H9 (cell line): ENCODE measurements around the gene FOSL2. TPM values are rescaled to one million over a fixed set of nuclear protein-coding genes. Genes with fewer than 3 reads are reported as not detected.

Experiments
- DNase-seq: peaks from one replicate; pipeline ENCODE4 v3.0.0-alpha.2; 2017
- H2AFZ ChIP-seq: one replicate; pipeline ENCODE4 v1.6.1; 2013; ENCODE audit warnings: mild to moderate bottlenecking, low read length, control low read depth, moderate library complexity
- H2AK5ac ChIP-seq: 2 replicates; pipeline ENCODE4 v1.6.1; 2013; ENCODE audit warnings: low read length, control low read depth, mixed read lengths; ENCODE audit not compliant: insufficient read length
- H2BK120ac ChIP-seq: one replicate; pipeline ENCODE4 v1.6.1; 2013; ENCODE audit warnings: low read depth, mild to moderate bottlenecking, low read length, control low read depth, inconsistent platforms; ENCODE audit not compliant: poor library complexity, severe bottlenecking
- H2BK12ac ChIP-seq: 2 replicates; pipeline ENCODE4 v1.6.1; 2013; ENCODE audit warnings: low read length, control low read depth, mixed read lengths, low read depth; ENCODE audit not compliant: insufficient read length
- H2BK15ac ChIP-seq: 2 replicates; pipeline ENCODE4 v1.6.1; 2013; ENCODE audit warnings: low read depth, low read length, control low read depth
- H2BK20ac ChIP-seq: one replicate; pipeline ENCODE4 v1.6.1; 2013; ENCODE audit warnings: low read depth, mild to moderate bottlenecking, low read length, control low read depth, inconsistent platforms; ENCODE audit not compliant: poor library complexity, severe bottlenecking
- H2BK5ac ChIP-seq: 2 replicates; pipeline ENCODE4 v1.6.1; 2013; ENCODE audit warnings: low read length, control low read depth, mixed read lengths; ENCODE audit not compliant: insufficient read length
- H3K14ac ChIP-seq: 2 replicates; pipeline ENCODE4 v1.6.1; 2013; ENCODE audit warnings: low read length, control low read depth; ENCODE audit not compliant: insufficient read depth
- H3K18ac ChIP-seq: 2 replicates; pipeline ENCODE4 v1.6.1; 2013; ENCODE audit warnings: low read depth, mild to moderate bottlenecking, mixed read lengths, low read length, control low read depth; ENCODE audit not compliant: insufficient read length
- H3K23ac ChIP-seq: 2 replicates; pipeline ENCODE4 v1.6.1; 2013; ENCODE audit warnings: low read length, control low read depth, mixed read lengths, low read depth; ENCODE audit not compliant: insufficient read length
- H3K23me2 ChIP-seq: 2 replicates; pipeline ENCODE4 v1.6.1; 2013; ENCODE audit warnings: low read depth, mild to moderate bottlenecking, mixed read lengths, low read length, control low read depth; ENCODE audit not compliant: insufficient read length, poor library complexity, severe bottlenecking
- H3K27ac ChIP-seq: 2 replicates; pipeline ENCODE4 v1.5.1; 2013; ENCODE audit warnings: low read length, control low read depth, mixed read lengths, low read depth; ENCODE audit not compliant: insufficient read length
- H3K27me3 ChIP-seq: 2 replicates; pipeline ENCODE4 v1.6.1; 2013; ENCODE audit warnings: low read length, control low read depth, inconsistent platforms; ENCODE audit not compliant: insufficient read depth
- H3K4ac ChIP-seq: 2 replicates; pipeline ENCODE4 v1.6.1; 2013; ENCODE audit warnings: low read depth, mild to moderate bottlenecking, control low read depth, inconsistent platforms, low read length, moderate library complexity
- H3K4me1 ChIP-seq: 2 replicates; pipeline ENCODE4 v1.6.1; 2013; ENCODE audit warnings: low read length, control low read depth, inconsistent platforms; ENCODE audit not compliant: insufficient read depth
- H3K4me2 ChIP-seq: 2 replicates; pipeline ENCODE4 v1.6.1; 2013; ENCODE audit warnings: low read length, control low read depth, mixed read lengths; ENCODE audit not compliant: insufficient read length, insufficient read depth
- H3K56ac ChIP-seq: 2 replicates; pipeline ENCODE4 v1.6.1; 2013; ENCODE audit warnings: low read depth, mild to moderate bottlenecking, mixed read lengths, low read length, control low read depth; ENCODE audit not compliant: insufficient read length
- H3K79me1 ChIP-seq: 2 replicates; pipeline ENCODE4 v1.6.1; 2013; ENCODE audit warnings: low read depth, mild to moderate bottlenecking, moderate library complexity, low read length, control low read depth, inconsistent platforms; ENCODE audit not compliant: insufficient read depth, poor library complexity, severe bottlenecking
- H3K79me2 ChIP-seq: 2 replicates; pipeline ENCODE4 v1.6.1; 2013; ENCODE audit warnings: low read length, control low read depth, inconsistent platforms; ENCODE audit not compliant: insufficient read depth
- H3K9ac ChIP-seq: 2 replicates; pipeline ENCODE4 v1.6.1; 2013; ENCODE audit warnings: low read length, control low read depth, mixed read lengths; ENCODE audit not compliant: insufficient read length; ENCODE audit errors: extremely low read depth
- H3K9me3 ChIP-seq: one replicate; pipeline ENCODE4 v1.6.1; 2013; ENCODE audit warnings: low read depth, low read length, inconsistent platforms; ENCODE audit not compliant: control insufficient read depth
- H3T11ph ChIP-seq: one replicate; pipeline ENCODE4 v1.6.1; 2013; ENCODE audit warnings: mild to moderate bottlenecking, low read length, control low read depth, inconsistent platforms
- H4K20me1 ChIP-seq: one replicate; pipeline ENCODE4 v1.6.1; 2013; ENCODE audit not compliant: control insufficient read depth, insufficient read length, insufficient read depth
- H4K5ac ChIP-seq: 2 replicates; pipeline ENCODE4 v1.6.1; 2013; ENCODE audit warnings: low read depth, mild to moderate bottlenecking, mixed read lengths, low read length, control low read depth; ENCODE audit not compliant: insufficient read length
- H4K8ac ChIP-seq: replicated peaks from 2 replicates; pipeline ENCODE4 v1.6.1; 2013; ENCODE audit warnings: low read length, control low read depth, mixed read lengths, low read depth; ENCODE audit not compliant: insufficient read length
- H4K91ac ChIP-seq: 2 replicates; pipeline ENCODE4 v1.6.1; 2013; ENCODE audit warnings: low read depth, mild to moderate bottlenecking, moderate library complexity, mixed read lengths, low read length, control low read depth; ENCODE audit not compliant: insufficient read length
- H3K27ac Mint-ChIP-seq, 3 experiments: 2 replicates in 2 of 3; 3 replicates in 1 of 3; pipeline ENCODE4 v1.8.0; 2020 to 2021; ENCODE audit warnings: mixed read lengths in 3 of 3, mild to moderate bottlenecking in 1 of 3, moderate library complexity in 1 of 3
- H3K27me3 Mint-ChIP-seq: 2 replicates; pipeline ENCODE4 v1.8.0; 2021; ENCODE audit warnings: low read depth, mild to moderate bottlenecking, moderate library complexity, mixed read lengths
- H3K36me3 Mint-ChIP-seq, 3 experiments: 2 replicates in 2 of 3; 3 replicates in 1 of 3; pipeline ENCODE4 v1.8.0; 2020 to 2021; ENCODE audit warnings: low read depth in 3 of 3, mixed read lengths in 3 of 3; ENCODE audit not compliant: insufficient read depth in 1 of 3
- H3K4me1 Mint-ChIP-seq, 2 experiments: 2 replicates each; pipeline ENCODE4 v1.8.0; 2020; ENCODE audit warnings: mixed read lengths in 2 of 2
- H3K4me3 Mint-ChIP-seq, 2 experiments: 2 replicates in 1 of 2; 3 replicates in 1 of 2; pipeline ENCODE4 v1.8.0; 2020 to 2021; ENCODE audit warnings: mild to moderate bottlenecking in 2 of 2, mixed read lengths in 2 of 2, moderate library complexity in 1 of 2
- H3K9me3 Mint-ChIP-seq, 2 experiments: 2 replicates in 1 of 2; 3 replicates in 1 of 2; pipeline ENCODE4 v1.8.0; 2020; ENCODE audit warnings: mild to moderate bottlenecking in 2 of 2, mixed read lengths in 2 of 2, moderate library complexity in 1 of 2
- CTCF ChIP-seq: fragments of 200-600 bp; sonication (generic); conservative IDR thresholded peaks from 3 replicates; pipeline ENCODE4 v1.8.0; 2021; ENCODE audit warnings: antibody characterized with exemption, mild to moderate bottlenecking
- WGBS: extraction: QIAGEN DNeasy Blood & Tissue Kit; methylation state at CpG from one replicate; pipeline ENCODE4 v1.1.7; 2013; ENCODE audit warnings: missing lambda C conversion rate, low lambda C conversion rate, mixed read lengths; ENCODE audit not compliant: insufficient read length; ENCODE audit errors: extremely low coverage; 5-methylcytosine and 5-hydroxymethylcytosine counted together
- total RNA-seq: library from RNA; stranded (reverse); gene quantifications from 2 replicates; pipeline ENCODE4 v1.2.1, GENCODE V29; 2021

The FOSL2 gene
- total RNA-seq, 1 experiment from 2014 or later: 7.4 TPM

- Histone ChIP-seq H3K4ac (no peak overlapping the region), H2BK12ac (no peak overlapping the region), H3K9ac (no peak overlapping the region), H3K79me2 (no peaks in the 10 kb centered on the region), H3K9me3 (no peaks in the 10 kb centered on the region), H3K14ac (no peak overlapping the region), H3K4me1 (no peaks in the 10 kb centered on the region), H3K27me3 (no peaks in the 10 kb centered on the region), H3K27ac (no peak overlapping the region), H2AFZ (no peak overlapping the region), H2BK15ac (no peak overlapping the region), H2AK5ac (no peak overlapping the region), H4K91ac (no peak overlapping the region), H4K5ac (no peak overlapping the region), H3K23me2 (no peaks in the 10 kb centered on the region), H3K18ac (no peak overlapping the region), H2BK20ac (no peak overlapping the region), H3K79me1 (no peaks in the 10 kb centered on the region), H3K56ac (no peak overlapping the region), H3T11ph (no peak overlapping the region), H3K4me2 (no peak overlapping the region), H2BK120ac (no peak overlapping the region), H2BK5ac (no peak overlapping the region), H4K8ac (no peak overlapping the region), H4K20me1 (no peaks in the 10 kb centered on the region), H3K23ac (no peak overlapping the region)
- Mint-ChIP-seq H3K27ac (no peak overlapping the region), H3K4me1 (peaks cover 7 to 9% of the 10 kb centered on the region in 2 experiments), H3K9me3 (no peaks in the 10 kb centered on the region; a peak in 1 of 5 replicates), H3K4me3 (no peak overlapping the region), H3K36me3 (no peaks in the 10 kb centered on the region), H3K27me3 (peaks cover 5% of the 10 kb centered on the region)
- TF ChIP-seq CTCF: no peak
- no peak for DNase-seq
- WGBS: no CpG with 5 or more reads among the region's 7 CpGs
Measured at GRCh38 chr2:28445448-28446258, 53.0 kb downstream of the FOSL2 start.
